Cardiac muscle cell (in vitro differentiated cells and primary cell): Measurements from ENCODE around the gene TWIST2. TPM values are rescaled to one million over a fixed set of nuclear protein-coding genes. Genes with fewer than 3 reads are reported as not detected.

Source experiments
- DNase-seq, 2 donors: peaks; one replicate each; pipeline versions ENCODE4 v3.0.0 to v3.0.0-alpha.2; 2010 to 2017; ENCODE audit warnings: low read depth in 1 of 2, low spot score in 1 of 2
- H3K27ac ChIP-seq: fragments of 200-600 bp; sonication (generic); 2 replicates; pipeline ENCODE4 v1.5.1; 2016
- H3K27me3 ChIP-seq: fragments of 200-600 bp; sonication (generic); 2 replicates; pipeline ENCODE4 v1.6.0; 2016; ENCODE audit warnings: control low read depth
- H3K36me3 ChIP-seq: fragments of 200-600 bp; sonication (generic); 2 replicates; pipeline ENCODE4 v1.5.1; 2016; ENCODE audit warnings: control low read depth
- H3K4me1 ChIP-seq: fragments of 200-600 bp; sonication (generic); 2 replicates; pipeline ENCODE4 v1.8.1; 2017; ENCODE audit warnings: low read depth, mild to moderate bottlenecking, mixed run types
- H3K4me3 ChIP-seq: fragments of 200-600 bp; sonication (generic); 2 replicates; pipeline ENCODE4 v1.5.1; 2016; ENCODE audit warnings: mild to moderate bottlenecking
- H3K9me3 ChIP-seq: fragments of 200-600 bp; sonication (generic); 2 replicates; pipeline ENCODE4 v1.5.1; 2017; ENCODE audit warnings: low read depth, mild to moderate bottlenecking, control low read depth
- polyA plus RNA-seq: library from polyadenylated mRNA; unstranded; fragments of >200 nt; fragmentation: Nextera tagmentation; extraction: Ambion mirVana; gene quantifications from 2 replicates; pipeline ENCODE4 v1.2.1, GENCODE V29; 2016
- total RNA-seq: library from RNA; depleted of rRNA; stranded (reverse); fragments of >200 nt; gene quantifications from 2 replicates; pipeline ENCODE4 v1.2.3, GENCODE V29; 2016
- TF ChIP-seq, protein P1 (sequence below): IDR thresholded peaks from 2 replicates; pipeline ENCODE4 v1.5.1; 2012; ENCODE audit warnings: low read depth, mild to moderate bottlenecking, low read length

TWIST2 gene
- total and polyA plus RNA-seq, 2 experiments from 2014 or later = not detected

GRCh38 chr2:238846378-238846627 is 1.6 kb upstream of the TWIST2 start:
- Histone ChIP-seq H3K4me3 (no peak overlapping the region), H3K36me3 (no peaks in the 10 kb centered on the region), H3K4me1 (no peaks in the 10 kb centered on the region), H3K27ac (no peak overlapping the region), H3K9me3 (no peaks in the 10 kb centered on the region), H3K27me3 (no peaks in the 10 kb centered on the region)
- no peak for DNase-seq
- TF ChIP-seq, protein P1, sequence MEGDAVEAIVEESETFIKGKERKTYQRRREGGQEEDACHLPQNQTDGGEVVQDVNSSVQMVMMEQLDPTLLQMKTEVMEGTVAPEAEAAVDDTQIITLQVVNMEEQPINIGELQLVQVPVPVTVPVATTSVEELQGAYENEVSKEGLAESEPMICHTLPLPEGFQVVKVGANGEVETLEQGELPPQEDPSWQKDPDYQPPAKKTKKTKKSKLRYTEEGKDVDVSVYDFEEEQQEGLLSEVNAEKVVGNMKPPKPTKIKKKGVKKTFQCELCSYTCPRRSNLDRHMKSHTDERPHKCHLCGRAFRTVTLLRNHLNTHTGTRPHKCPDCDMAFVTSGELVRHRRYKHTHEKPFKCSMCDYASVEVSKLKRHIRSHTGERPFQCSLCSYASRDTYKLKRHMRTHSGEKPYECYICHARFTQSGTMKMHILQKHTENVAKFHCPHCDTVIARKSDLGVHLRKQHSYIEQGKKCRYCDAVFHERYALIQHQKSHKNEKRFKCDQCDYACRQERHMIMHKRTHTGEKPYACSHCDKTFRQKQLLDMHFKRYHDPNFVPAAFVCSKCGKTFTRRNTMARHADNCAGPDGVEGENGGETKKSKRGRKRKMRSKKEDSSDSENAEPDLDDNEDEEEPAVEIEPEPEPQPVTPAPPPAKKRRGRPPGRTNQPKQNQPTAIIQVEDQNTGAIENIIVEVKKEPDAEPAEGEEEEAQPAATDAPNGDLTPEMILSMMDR = no peak

- Histone ChIP-seq H3K4me3 (no peak overlapping the region), H3K9me3 (no peaks in the 10 kb centered on the region), H3K36me3 (no peaks in the 10 kb centered on the region), H3K27ac (no peak overlapping the region), H3K27me3 (no peaks in the 10 kb centered on the region), H3K4me1 (no peaks in the 10 kb centered on the region)
- DNase-seq = peak in 1 of 2 donors; percentile 67
- TF ChIP-seq, protein P1 = peak; percentile 16
These were observed 1.1 kb upstream of the TWIST2 start for GRCh38 chr2:238846628-238847418.

DNA sequence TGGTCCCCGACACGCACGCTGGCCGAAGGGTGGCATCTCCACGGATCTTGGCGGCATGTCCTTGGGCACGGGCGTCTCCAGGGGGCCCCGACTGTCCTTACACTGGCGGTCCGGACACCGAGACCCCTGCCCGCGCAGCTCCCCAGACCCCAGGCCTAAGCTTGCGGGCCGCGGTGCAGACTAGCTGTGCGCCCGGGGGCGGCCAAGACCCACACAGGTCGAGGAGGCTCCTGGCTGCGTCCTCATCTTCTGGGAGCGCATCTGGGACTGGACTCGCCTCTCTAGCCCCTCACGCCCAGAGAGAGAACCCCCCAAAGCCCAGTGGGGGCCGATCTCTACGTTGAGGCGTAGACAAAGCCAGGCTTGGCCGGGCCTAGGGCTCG is 475 bp upstream of the TWIST2 start:
- no peak overlapping the region for H3K27ac ChIP-seq

DNA sequence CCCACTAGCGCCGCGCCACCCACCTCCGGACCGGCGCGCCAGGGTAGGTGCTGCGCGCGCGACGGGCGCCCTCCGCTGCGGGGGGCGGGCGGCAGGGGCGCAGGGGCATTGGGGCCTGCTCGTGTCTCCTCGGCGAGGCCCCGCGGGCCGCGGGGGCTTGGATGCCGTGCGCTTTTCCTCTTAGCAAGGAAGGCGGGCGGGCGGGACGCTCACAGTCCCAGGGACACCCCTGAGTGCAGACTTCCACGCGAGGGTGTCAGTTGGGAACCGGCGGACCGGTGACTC is 748 bp downstream of the TWIST2 start:
- Histone ChIP-seq H3K36me3 (no peaks in the 10 kb centered on the region), H3K4me1 (no peaks in the 10 kb centered on the region), H3K9me3 (no peaks in the 10 kb centered on the region), H3K27ac (no peak overlapping the region), H3K4me3 (no peak overlapping the region), H3K27me3 (no peaks in the 10 kb centered on the region)
- TF ChIP-seq, protein P1 = no peak
- no peak for DNase-seq

More for the DNA sequence above, 475 bp upstream of the TWIST2 start:
- Histone ChIP-seq H3K4me1 (no peaks in the 10 kb centered on the region), H3K27me3 (no peaks in the 10 kb centered on the region), H3K36me3 (no peaks in the 10 kb centered on the region), H3K4me3 (no peak overlapping the region), H3K9me3 (no peaks in the 10 kb centered on the region)
- TF ChIP-seq, protein P1 = no peak
- no peak for DNase-seq

DNA sequence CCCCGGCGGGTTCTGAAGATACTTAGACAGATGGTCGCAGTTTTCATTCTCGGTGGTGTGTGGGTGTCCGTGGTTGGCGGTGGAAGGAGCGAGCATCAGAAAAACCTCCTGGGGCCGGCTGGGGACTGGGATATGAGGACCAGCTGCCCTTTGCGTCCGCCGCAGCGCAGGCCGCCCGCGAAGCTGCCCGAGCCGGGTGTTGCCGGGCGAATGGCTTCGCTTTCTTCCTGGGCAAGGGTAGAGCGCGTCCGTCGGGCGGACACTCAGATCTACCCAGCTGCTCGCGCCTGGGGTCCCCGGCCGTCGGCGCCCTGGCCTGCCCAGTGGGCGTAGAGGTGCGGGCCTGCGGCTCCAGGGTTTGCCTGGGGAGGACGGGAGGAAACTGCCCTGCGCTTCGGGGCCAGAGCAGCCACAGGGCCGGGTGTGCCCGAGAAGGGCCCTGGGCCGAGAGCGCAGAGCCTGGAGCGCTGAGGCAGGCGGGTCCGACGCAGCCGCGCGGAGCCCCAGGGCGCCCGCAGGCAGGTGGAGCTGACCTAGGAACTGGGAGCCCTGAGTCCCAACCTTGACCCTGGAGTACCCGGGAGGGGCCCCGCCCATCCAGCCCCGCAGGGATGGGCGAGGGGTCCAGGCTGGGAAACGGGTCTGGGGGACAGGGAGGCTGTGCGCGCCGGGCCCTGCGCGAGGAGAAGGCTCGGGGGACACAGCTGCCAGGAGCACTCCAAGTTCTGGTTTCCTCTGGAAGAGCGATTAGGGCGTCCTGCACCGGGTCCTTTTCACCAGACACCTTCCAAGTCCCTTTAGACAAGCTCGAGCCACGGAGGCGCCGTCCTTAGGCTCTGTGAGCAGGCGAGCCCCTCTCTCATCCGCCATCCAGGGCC is 1.3 kb downstream of the TWIST2 start:
- Histone ChIP-seq H3K27ac (no peak overlapping the region), H3K9me3 (no peaks in the 10 kb centered on the region), H3K4me1 (no peaks in the 10 kb centered on the region), H3K36me3 (no peaks in the 10 kb centered on the region), H3K27me3 (no peaks in the 10 kb centered on the region), H3K4me3 (no peak overlapping the region)
- TF ChIP-seq, protein P1 = no peak
- DNase-seq = peak in 1 of 2 donors; percentile 38
